ENCODE measurements around the gene KNSTRN. TPM values are rescaled to one million over a fixed set of nuclear protein-coding genes. Genes with fewer than 3 reads are reported as not detected.

The KNSTRN gene
- total RNA-seq, 1 donor from 2014 or later, result 152 TPM

GRCh38 chr15:40379374-40379773, 3.1 kb upstream of the KNSTRN start:
- no peaks in the 10 kb centered on the region for H3F3A ChIP-seq (ENCODE audit: low read depth)
- no peaks in the 10 kb centered on the region for H3K9me3 Mint-ChIP-seq
- H3K27me3 Mint-ChIP-seq (ENCODE audit: insufficient read depth, low read depth), result peaks cover 10% of the 10 kb centered on the region

DNA sequence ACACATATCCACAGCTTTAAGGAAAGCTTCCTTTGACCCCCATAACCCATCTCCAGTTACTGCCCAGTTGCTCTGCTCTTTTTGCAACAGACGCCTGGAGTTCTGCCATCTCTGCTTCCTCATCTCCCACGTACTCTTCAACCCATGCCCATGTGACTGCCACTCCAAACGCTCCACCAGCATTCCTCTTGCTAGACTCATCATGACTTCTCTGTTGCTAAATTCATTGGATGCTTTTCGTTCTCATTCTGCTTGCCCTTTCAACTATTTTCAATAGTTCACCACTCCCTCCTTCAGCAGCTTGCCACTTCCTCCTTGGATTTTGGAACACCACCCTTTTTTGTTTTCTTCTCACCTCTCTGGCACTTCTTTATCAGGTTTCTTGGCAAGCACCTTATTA, 2.7 kb upstream of the KNSTRN start:
- H3K36me3 ChIP-seq, result no peaks in the 10 kb centered on the region
- no peaks in the 10 kb centered on the region for H3F3A ChIP-seq (ENCODE audit: low read depth)
- Mint-ChIP-seq H3K27ac (no peak overlapping the region), H3K9me3 (no peaks in the 10 kb centered on the region), H3K27me3 (ENCODE audit: insufficient read depth, low read depth) (peaks cover 7% of the 10 kb centered on the region), H3K36me3 (no peaks in the 10 kb centered on the region), H3K4me1 (peaks cover 20% of the 10 kb centered on the region), H3K4me3 (no peak overlapping the region)
- no peak overlapping the region for H3K27ac ChIP-seq
- H3K79me2 ChIP-seq (ENCODE audit: low read depth), result peaks cover 21% of the 10 kb centered on the region
- no peak overlapping the region for H3K4me2 ChIP-seq
- no peaks in the 10 kb centered on the region for H3K9me3 ChIP-seq (ENCODE audit: low read depth)
- no peaks in the 10 kb centered on the region for H3K27me3 ChIP-seq
- no peak overlapping the region for H2AFZ ChIP-seq (replicated peaks)
- no peak overlapping the region for H3K9ac ChIP-seq
- no peak overlapping the region for H3K4me3 ChIP-seq
- H4K20me1 ChIP-seq (ENCODE audit: low read depth), result peaks cover 6% of the 10 kb centered on the region
- TF ChIP-seq CTCF (IDR thresholded peaks at IDR 0.05) (no peak), EZH2 (IDR thresholded peaks at IDR 0.05) (no peak), EZH2phosphoT487 (IDR thresholded peaks at IDR 0.05) (no peak)
- no peak for DNase-seq (ENCODE audit: low spot score)
- H3K4me1 ChIP-seq, result peaks cover 12% of the 10 kb centered on the region

More at GRCh38 chr15:40379374-40379773, 3.1 kb upstream of the KNSTRN start:
- Mint-ChIP-seq H3K4me1 (peaks cover 16% of the 10 kb centered on the region), H3K36me3 (no peaks in the 10 kb centered on the region), H3K27ac (no peak overlapping the region), H3K4me3 (no peak overlapping the region)
- Histone ChIP-seq H3K4me1 (peaks cover 7% of the 10 kb centered on the region), H3K4me3 (no peak overlapping the region), H3K9ac (no peak overlapping the region), H3K27ac (no peak overlapping the region), H3K4me2 (no peak overlapping the region), H4K20me1 (ENCODE audit: low read depth) (peaks cover under 1% of the 10 kb centered on the region), H3K9me3 (ENCODE audit: low read depth) (no peaks in the 10 kb centered on the region), H3K36me3 (no peaks in the 10 kb centered on the region), H3K79me2 (ENCODE audit: low read depth) (peaks cover 16% of the 10 kb centered on the region), H2AFZ (replicated peaks) (no peak overlapping the region), H3K27me3 (no peaks in the 10 kb centered on the region)
- no peak for DNase-seq (ENCODE audit: low spot score)
- no peak for TF ChIP-seq CTCF (IDR thresholded peaks at IDR 0.05)
- no peak for TF ChIP-seq EZH2 (IDR thresholded peaks at IDR 0.05)
- TF ChIP-seq EZH2phosphoT487 (IDR thresholded peaks at IDR 0.05), result no peak

GRCh38 chr15:40380636-40381035, 1.9 kb upstream of the KNSTRN start:
- Histone ChIP-seq H3K4me1 (peaks cover 14% of the 10 kb centered on the region), H4K20me1 (ENCODE audit: low read depth) (peaks cover 11% of the 10 kb centered on the region), H2AFZ (replicated peaks) (no peak overlapping the region), H3F3A (ENCODE audit: low read depth) (no peaks in the 10 kb centered on the region), H3K9ac (no peak overlapping the region), H3K9me3 (ENCODE audit: low read depth) (no peaks in the 10 kb centered on the region), H3K27ac (no peak overlapping the region), H3K4me3 (no peak overlapping the region), H3K27me3 (no peaks in the 10 kb centered on the region), H3K79me2 (ENCODE audit: low read depth) (peaks cover 29% of the 10 kb centered on the region), H3K36me3 (no peaks in the 10 kb centered on the region), H3K4me2 (no peak overlapping the region)
- Mint-ChIP-seq H3K4me3 (no peak overlapping the region), H3K4me1 (peaks cover 24% of the 10 kb centered on the region), H3K36me3 (peaks cover 5% of the 10 kb centered on the region), H3K9me3 (no peaks in the 10 kb centered on the region), H3K27me3 (ENCODE audit: insufficient read depth, low read depth) (peaks cover 4% of the 10 kb centered on the region), H3K27ac (no peak overlapping the region)
- no peak for TF ChIP-seq CTCF (IDR thresholded peaks at IDR 0.05)
- no peak for TF ChIP-seq EZH2 (IDR thresholded peaks at IDR 0.05)
- no peak for TF ChIP-seq EZH2phosphoT487 (IDR thresholded peaks at IDR 0.05)
- DNase-seq (ENCODE audit: low spot score), result no peak
